Neural cell (in vitro differentiated cells): ENCODE results near the gene PCED1B.

Source experiments
- EP300 ChIP-seq: fragments of 450-650 bp; conservative IDR thresholded peaks from 2 replicates; pipeline ENCODE4 v1.6.1; 2014; ENCODE audit warnings: antibody characterized with exemption, mild to moderate bottlenecking, moderate library complexity; ENCODE audit not compliant: poor library complexity, severe bottlenecking
- EZH2 ChIP-seq: fragments of 200-600, 300-800 bp; shearing (Covaris generic), sonication (generic); IDR thresholded peaks from 2 replicates; pipeline ENCODE4 v1.6.1; 2014; ENCODE audit warnings: antibody characterized with exemption, low read length, borderline replicate concordance, mild to moderate bottlenecking; ENCODE audit not compliant: insufficient read depth, poor library complexity, severe bottlenecking
- TF ChIP-seq, protein P1 (sequence below): fragments of 450-650 bp; IDR thresholded peaks from 2 replicates; pipeline ENCODE4 v1.5.1; 2014; ENCODE audit warnings: antibody characterized with exemption, mild to moderate bottlenecking, moderate library complexity; ENCODE audit not compliant: poor library complexity, severe bottlenecking

DNA sequence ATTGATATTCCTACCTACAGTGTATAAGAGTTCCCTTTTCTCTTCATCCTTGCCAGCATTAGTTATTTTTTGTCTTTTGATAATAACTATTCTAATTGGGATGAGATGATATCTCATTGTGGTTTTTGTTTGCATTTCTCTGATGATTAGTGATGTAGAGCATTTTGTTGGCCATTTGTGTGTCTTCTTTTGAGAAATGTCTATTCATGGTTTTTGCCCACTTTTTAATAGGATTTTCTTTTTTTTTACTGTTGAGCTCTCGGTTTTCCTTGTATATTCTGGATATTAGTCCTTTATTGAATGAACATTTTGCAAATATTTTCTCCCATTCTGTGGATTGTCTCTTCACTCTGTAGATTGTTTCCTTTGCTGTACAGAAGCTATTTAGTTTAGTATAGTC lies 79.9 kb downstream of the PCED1B start:
- TF ChIP-seq EZH2 (no peak), EP300 (no peak)
- TF ChIP-seq, protein P1, sequence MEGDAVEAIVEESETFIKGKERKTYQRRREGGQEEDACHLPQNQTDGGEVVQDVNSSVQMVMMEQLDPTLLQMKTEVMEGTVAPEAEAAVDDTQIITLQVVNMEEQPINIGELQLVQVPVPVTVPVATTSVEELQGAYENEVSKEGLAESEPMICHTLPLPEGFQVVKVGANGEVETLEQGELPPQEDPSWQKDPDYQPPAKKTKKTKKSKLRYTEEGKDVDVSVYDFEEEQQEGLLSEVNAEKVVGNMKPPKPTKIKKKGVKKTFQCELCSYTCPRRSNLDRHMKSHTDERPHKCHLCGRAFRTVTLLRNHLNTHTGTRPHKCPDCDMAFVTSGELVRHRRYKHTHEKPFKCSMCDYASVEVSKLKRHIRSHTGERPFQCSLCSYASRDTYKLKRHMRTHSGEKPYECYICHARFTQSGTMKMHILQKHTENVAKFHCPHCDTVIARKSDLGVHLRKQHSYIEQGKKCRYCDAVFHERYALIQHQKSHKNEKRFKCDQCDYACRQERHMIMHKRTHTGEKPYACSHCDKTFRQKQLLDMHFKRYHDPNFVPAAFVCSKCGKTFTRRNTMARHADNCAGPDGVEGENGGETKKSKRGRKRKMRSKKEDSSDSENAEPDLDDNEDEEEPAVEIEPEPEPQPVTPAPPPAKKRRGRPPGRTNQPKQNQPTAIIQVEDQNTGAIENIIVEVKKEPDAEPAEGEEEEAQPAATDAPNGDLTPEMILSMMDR = no peak
